NT2/D1 (cell line): ENCODE measurements around the gene BRMS1.

Experiments
- DNase-seq: peaks from one replicate; pipeline ENCODE4 v3.0.0-alpha.2; 2011; ENCODE audit warnings: low read depth, low spot score
- H3K27me3 ChIP-seq: 2 replicates; pipeline ENCODE4 v1.6.0; 2011; ENCODE audit warnings: mild to moderate bottlenecking; ENCODE audit not compliant: insufficient read length, insufficient read depth
- H3K36me3 ChIP-seq: 2 replicates; pipeline ENCODE4 v1.6.1; 2011; ENCODE audit warnings: mild to moderate bottlenecking, low read length, mixed read lengths; ENCODE audit not compliant: insufficient read depth, insufficient read length
- H3K4me1 ChIP-seq: 2 replicates; pipeline ENCODE4 v1.5.1; 2011; ENCODE audit not compliant: insufficient read depth, insufficient read length
- H3K4me3 ChIP-seq: 2 replicates; pipeline ENCODE4 v1.5.1; 2011; ENCODE audit warnings: low read depth; ENCODE audit not compliant: insufficient read length
- H3K9ac ChIP-seq: 2 replicates; pipeline ENCODE4 v1.6.0; 2011; ENCODE audit warnings: low read depth; ENCODE audit not compliant: insufficient read length
- H3K9me3 ChIP-seq: 2 replicates; pipeline ENCODE4 v1.5.1; 2011; ENCODE audit warnings: mild to moderate bottlenecking, low read length; ENCODE audit not compliant: insufficient read depth
- SUZ12 ChIP-seq: IDR thresholded peaks from 2 replicates; pipeline ENCODE4 v1.6.1; 2011; ENCODE audit not compliant: insufficient read length, insufficient read depth; ENCODE audit errors: extremely low read depth
- YY1 ChIP-seq: IDR thresholded peaks from 2 replicates; pipeline ENCODE4 v1.6.1; 2011; ENCODE audit not compliant: insufficient read length, insufficient read depth
- ZNF274 ChIP-seq: IDR thresholded peaks from 2 replicates; pipeline ENCODE4 v1.6.1; 2011; ENCODE audit warnings: mild to moderate bottlenecking, low read depth, low read length

BRMS1 gene

DNA sequence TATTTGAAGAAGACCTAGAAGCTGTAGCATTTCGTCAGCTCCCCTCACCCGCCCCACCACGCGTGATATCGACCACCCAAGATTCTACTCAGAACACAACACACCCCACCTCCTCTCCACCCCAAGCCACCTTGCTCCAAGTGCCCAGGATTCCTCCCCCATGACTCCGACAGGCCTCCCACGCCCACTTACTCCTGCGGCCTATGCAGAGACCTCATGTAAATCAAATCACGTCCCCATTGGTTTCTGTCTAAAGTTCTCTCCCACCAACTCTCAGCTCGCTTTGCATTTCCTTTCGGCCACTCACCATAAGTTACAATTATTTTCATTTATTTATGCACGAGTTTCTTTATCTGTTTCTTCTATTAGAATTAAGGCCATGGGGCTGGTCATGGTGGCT, 42.2 kb downstream of the BRMS1 start:
- Histone ChIP-seq H3K4me3 (no peak overlapping the region), H3K27me3 (peaks cover 3% of the 10 kb centered on the region), H3K9me3 (no peaks in the 10 kb centered on the region), H3K9ac (no peak overlapping the region), H3K4me1 (peaks cover 6% of the 10 kb centered on the region), H3K36me3 (no peaks in the 10 kb centered on the region)
- no peak for DNase-seq
- TF ChIP-seq ZNF274 (no peak), YY1 (no peak), SUZ12 (no peak)

DNA sequence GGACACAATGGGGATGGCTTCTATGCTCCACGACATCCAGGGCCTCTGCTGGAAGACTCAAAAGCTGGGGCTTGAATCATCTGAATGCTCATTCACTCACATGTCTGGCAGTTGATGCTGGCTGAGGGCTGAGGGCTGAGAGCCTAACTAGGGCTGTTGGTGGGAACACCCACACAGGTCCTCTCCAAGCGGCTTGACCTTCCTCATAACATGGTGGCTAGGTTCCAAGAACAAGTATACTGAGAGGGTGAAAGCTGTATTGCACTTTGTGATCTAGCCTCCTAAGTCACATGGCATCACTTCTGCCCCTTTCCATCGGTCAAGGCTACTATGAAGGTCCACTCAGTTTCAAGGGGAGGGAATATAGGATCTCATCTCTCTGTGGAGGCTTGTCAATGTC, 45.7 kb downstream of the BRMS1 start:
- TF ChIP-seq SUZ12 = no peak
- no peak for TF ChIP-seq YY1
- no peak for TF ChIP-seq ZNF274
- DNase-seq = no peak
- no peak overlapping the region for H3K4me3 ChIP-seq
- H3K9ac ChIP-seq = no peak overlapping the region
- H3K4me1 ChIP-seq = peaks cover 22% of the 10 kb centered on the region
- peaks cover 12% of the 10 kb centered on the region for H3K27me3 ChIP-seq
- no peaks in the 10 kb centered on the region for H3K36me3 ChIP-seq
- no peaks in the 10 kb centered on the region for H3K9me3 ChIP-seq

- H3K4me3 ChIP-seq = no peak overlapping the region
- no peaks in the 10 kb centered on the region for H3K9me3 ChIP-seq
- no peak for DNase-seq
- TF ChIP-seq YY1 = no peak
- no peak for TF ChIP-seq SUZ12
- TF ChIP-seq ZNF274 = no peak
- H3K36me3 ChIP-seq = no peaks in the 10 kb centered on the region
- no peak overlapping the region for H3K9ac ChIP-seq
- H3K4me1 ChIP-seq = peaks cover 25% of the 10 kb centered on the region
- H3K27me3 ChIP-seq = peaks cover 27% of the 10 kb centered on the region
These were observed 47.3 kb downstream of the BRMS1 start for GRCh38 chr11:66297610-66298009.

DNA sequence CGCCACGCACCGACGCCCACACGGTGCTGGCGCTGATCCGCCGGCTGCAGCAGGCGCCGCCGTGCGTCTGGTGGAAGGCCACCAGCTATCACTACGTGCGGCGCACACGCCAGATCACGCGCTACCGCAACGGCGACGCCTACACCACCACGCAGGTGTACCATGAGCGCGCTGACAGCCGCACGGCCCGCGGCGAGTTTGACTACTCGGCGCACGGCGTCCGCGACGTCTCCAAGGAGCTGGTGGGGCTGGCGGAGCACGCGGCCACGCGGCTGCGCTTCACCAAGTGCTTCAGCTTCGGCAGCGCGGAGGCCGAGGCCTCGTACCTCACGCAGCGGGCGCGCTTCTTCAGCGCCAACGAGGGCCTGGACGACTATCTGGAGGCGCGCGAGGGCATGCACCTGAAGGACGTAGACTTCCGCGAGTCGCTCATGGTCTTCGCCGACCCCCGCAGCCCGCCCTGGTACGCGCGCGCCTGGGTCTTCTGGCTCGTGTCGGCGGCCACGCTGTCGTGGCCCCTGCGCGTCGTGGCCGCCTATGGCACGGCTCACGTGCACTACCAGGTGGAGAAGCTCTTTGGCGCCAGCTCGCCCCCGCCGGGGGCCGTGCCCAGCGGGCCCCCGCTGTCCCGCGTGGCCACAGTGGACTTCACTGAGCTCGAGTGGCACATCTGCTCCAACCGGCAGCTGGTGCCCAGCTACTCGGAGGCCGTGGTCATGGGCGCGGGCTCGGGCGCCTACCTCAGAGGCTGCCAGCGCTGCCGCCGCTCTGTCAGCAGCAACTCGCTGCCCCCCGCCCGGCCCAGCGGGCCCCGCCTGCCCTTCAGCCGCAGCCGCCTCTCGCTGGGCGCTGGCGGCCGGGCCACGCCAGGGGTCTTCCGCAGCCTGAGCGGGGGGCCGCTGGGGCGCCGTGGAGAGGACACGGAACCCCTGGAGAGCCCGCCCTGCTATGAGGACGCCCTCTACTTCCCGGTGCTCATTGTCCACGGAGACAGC, 50.0 kb downstream of the BRMS1 start:
- Histone ChIP-seq H3K27me3 (peaks cover 51% of the 10 kb centered on the region), H3K9me3 (no peaks in the 10 kb centered on the region), H3K9ac (no peak overlapping the region), H3K4me1 (peaks cover 31% of the 10 kb centered on the region), H3K36me3 (no peaks in the 10 kb centered on the region), H3K4me3 (no peak overlapping the region)
- DNase-seq = no peak
- no peak for TF ChIP-seq YY1
- TF ChIP-seq SUZ12 = no peak
- no peak for TF ChIP-seq ZNF274

DNA sequence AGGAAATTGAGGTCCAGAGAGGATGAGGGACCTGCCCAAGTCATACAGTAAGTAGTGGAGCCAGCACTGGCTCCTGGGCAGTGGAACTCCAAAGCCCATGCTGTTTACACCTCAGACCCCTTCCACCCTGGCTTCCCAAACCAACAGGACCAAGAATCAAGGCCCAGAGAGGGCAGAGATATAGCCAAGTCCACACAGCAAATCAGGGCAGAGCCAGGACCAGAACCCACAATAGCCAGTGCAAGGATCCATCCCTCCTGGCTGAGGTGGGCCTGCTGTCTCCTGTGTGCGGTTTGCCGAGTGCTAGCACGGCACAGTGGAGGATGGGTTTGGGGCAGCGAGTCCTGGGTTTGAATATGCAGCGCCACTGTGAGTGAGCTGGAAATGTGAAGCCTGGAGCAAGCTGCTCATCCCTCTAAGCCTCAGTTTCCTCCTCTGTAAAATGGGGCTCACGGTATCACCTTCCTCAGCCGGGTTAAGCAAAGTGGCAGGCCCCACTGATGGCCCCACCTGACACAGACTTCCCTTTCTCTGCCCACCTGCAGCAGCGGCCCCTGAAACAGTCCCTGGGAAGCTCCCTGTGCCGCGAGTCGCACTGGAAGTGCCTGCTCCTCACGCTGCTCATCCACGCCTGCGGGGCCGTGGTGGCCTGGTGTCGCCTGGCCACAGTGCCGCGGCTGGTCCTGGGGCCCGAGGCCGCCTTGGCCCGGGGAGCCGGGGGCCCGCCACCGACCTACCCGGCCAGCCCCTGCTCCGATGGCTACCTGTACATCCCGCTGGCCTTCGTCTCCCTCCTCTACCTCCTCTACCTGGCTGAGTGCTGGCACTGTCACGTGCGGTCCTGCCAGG, 50.9 kb downstream of the BRMS1 start:
- DNase-seq = no peak
- no peaks in the 10 kb centered on the region for H3K36me3 ChIP-seq

DNA sequence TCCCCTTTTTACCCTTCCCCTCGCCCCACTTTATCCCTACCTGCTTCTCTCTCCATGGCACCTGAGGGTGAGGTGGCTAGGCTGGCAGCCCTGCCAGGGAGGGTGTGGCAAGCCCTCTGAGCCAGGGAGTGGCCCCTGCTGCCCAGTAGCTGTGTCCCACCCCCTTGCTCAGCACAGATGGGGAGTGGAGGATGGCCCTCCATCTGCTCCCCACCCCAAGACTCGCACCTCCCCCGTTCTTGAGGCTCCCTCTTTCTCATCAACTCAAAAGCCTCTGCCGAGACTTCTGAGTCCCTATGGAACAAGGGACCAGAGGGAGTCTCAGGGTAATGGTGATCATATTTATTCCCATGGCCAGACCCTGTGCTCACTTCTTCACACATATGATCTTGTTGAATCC, 51.6 kb downstream of the BRMS1 start:
- H3K9ac ChIP-seq = no peak overlapping the region
- no peak for TF ChIP-seq SUZ12
- TF ChIP-seq ZNF274 = no peak
- TF ChIP-seq YY1 = no peak
- DNase-seq = no peak
- H3K27me3 ChIP-seq = peaks cover 55% of the 10 kb centered on the region
- H3K9me3 ChIP-seq = no peaks in the 10 kb centered on the region
- no peak overlapping the region for H3K4me3 ChIP-seq
- H3K4me1 ChIP-seq = peaks cover 34% of the 10 kb centered on the region
- no peaks in the 10 kb centered on the region for H3K36me3 ChIP-seq

More for the DNA sequence above, 50.9 kb downstream of the BRMS1 start:
- H3K4me1 ChIP-seq = peaks cover 34% of the 10 kb centered on the region
- H3K9me3 ChIP-seq = no peaks in the 10 kb centered on the region
- no peak overlapping the region for H3K9ac ChIP-seq
- TF ChIP-seq YY1 (no peak), ZNF274 (no peak), SUZ12 (no peak)
- H3K4me3 ChIP-seq = no peak overlapping the region
- H3K27me3 ChIP-seq = peaks cover 55% of the 10 kb centered on the region
